Measurements from ENCODE around the gene RSRP1.
"Not testable (repeated sequence)": the region's sequence is repeated elsewhere in the genome, so short reads cannot be mapped to it uniquely, and the experiment has no call there.

The RSRP1 gene

GRCh38 chr1:25247024-25247828 lies at the start of gene RSRP1:
Gene RSRP1 (minus strand): TSS chr1:25247454. CDS start chr1:25246963, 491 bp downstream.
- peak; percentile 99 to 100 for DNase-seq (ENCODE audit: low read depth in 2 of 2)

- not testable (repeated sequence) for DNase-seq (ENCODE audit: low read depth in 2 of 2)
Observed at GRCh38 chr1:25296501-25296900, 49.2 kb upstream of the RSRP1 start.

- not testable (repeated sequence) for DNase-seq (ENCODE audit: low read depth in 2 of 2)
Observed at GRCh38 chr1:25294889-25295826, 47.9 kb upstream of the RSRP1 start.

GRCh38 chr1:25293426-25293825 lies 46.2 kb upstream of the RSRP1 start:
- not testable (repeated sequence) for DNase-seq (ENCODE audit: low read depth in 2 of 2)

GRCh38 chr1:25290043-25290442 lies 42.8 kb upstream of the RSRP1 start:
- not testable (repeated sequence) for DNase-seq (ENCODE audit: low read depth in 2 of 2)

- not testable (repeated sequence) for DNase-seq (ENCODE audit: low read depth in 2 of 2)
Observed at GRCh38 chr1:25288573-25289101, 41.4 kb upstream of the RSRP1 start.

GRCh38 chr1:25287164-25287563 lies 39.9 kb upstream of the RSRP1 start:
- DNase-seq (ENCODE audit: low read depth in 2 of 2), result not testable (repeated sequence)

GRCh38 chr1:25285862-25286261 lies 38.6 kb upstream of the RSRP1 start:
- DNase-seq (ENCODE audit: low read depth in 2 of 2), result not testable (repeated sequence)

- DNase-seq (ENCODE audit: low read depth in 2 of 2), result not testable (repeated sequence)
Observed at GRCh38 chr1:25279693-25280111, 32.4 kb upstream of the RSRP1 start.

GRCh38 chr1:25278790-25279189 lies 31.5 kb upstream of the RSRP1 start:
- not testable (repeated sequence) for DNase-seq (ENCODE audit: low read depth in 2 of 2)

- not testable (repeated sequence) for DNase-seq (ENCODE audit: low read depth in 2 of 2)
Observed at GRCh38 chr1:25278358-25278757, 31.1 kb upstream of the RSRP1 start.

- not testable (repeated sequence) for DNase-seq (ENCODE audit: low read depth in 2 of 2)
Observed at GRCh38 chr1:25277295-25277694, 30.0 kb upstream of the RSRP1 start.

- DNase-seq (ENCODE audit: low read depth in 2 of 2), result not testable (repeated sequence)
Observed at GRCh38 chr1:25275648-25276047, 28.4 kb upstream of the RSRP1 start.

- not testable (repeated sequence) for DNase-seq (ENCODE audit: low read depth in 2 of 2)
Observed at GRCh38 chr1:25272238-25272637, 25.0 kb upstream of the RSRP1 start, which contains the start of gene RHD. Gene RHD (plus strand): TSS chr1:25272509. CDS start chr1:25272548, 39 bp downstream.

GRCh38 chr1:25268143-25268760 lies 21.0 kb upstream of the RSRP1 start:
- DNase-seq (ENCODE audit: low read depth in 2 of 2), result not testable (repeated sequence)

- peak; percentile 82 to 85 for DNase-seq (ENCODE audit: low read depth in 2 of 2)
Observed at GRCh38 chr1:25267288-25268142, 20.3 kb upstream of the RSRP1 start.

- DNase-seq (ENCODE audit: low read depth in 2 of 2), result peak in 1 of 2 donors; percentile 15
Observed at GRCh38 chr1:25266554-25267287, 19.5 kb upstream of the RSRP1 start.

GRCh38 chr1:25260336-25260735 lies 13.1 kb upstream of the RSRP1 start:
- not testable (repeated sequence) for DNase-seq (ENCODE audit: low read depth in 2 of 2)

- not testable (repeated sequence) for DNase-seq (ENCODE audit: low read depth in 2 of 2)
Observed at GRCh38 chr1:25259813-25260212, 12.6 kb upstream of the RSRP1 start.

GRCh38 chr1:25257196-25257595 lies 9.9 kb upstream of the RSRP1 start:
- DNase-seq (ENCODE audit: low read depth in 2 of 2), result no peak
